Measurements from ENCODE around the gene CC2D2A. TPM values are rescaled to one million over a fixed set of nuclear protein-coding genes. Genes with fewer than 3 reads are reported as not detected.

The CC2D2A gene
- total and polyA plus RNA-seq, 10 of the 15 experiments (the other 5 are each of a cell fraction or from before 2014, with no cell fraction given) = 0.04 to 1.1 (median 0.26) TPM

GRCh38 chr4:15586066-15586465, 116.4 kb downstream of the CC2D2A start (continued):
- TF ChIP-seq CUX1 (IDR thresholded peaks at IDR 0.05; ENCODE audit: insufficient replicate concordance, low read depth, low read length) (no peak), ZNF622 (IDR thresholded peaks at IDR 0.05) (no peak), ZNF687 (IDR thresholded peaks at IDR 0.05) (no peak), CBX5 (IDR thresholded peaks at IDR 0.05; ENCODE audit: low read depth) (no peak)

Measured in GM12878 (cell line).